HG03565 (cell line): ENCODE data around the gene ADIRF.
"Not testable (repeated sequence)": the region's sequence is repeated elsewhere in the genome, so short reads cannot be mapped to it uniquely, and the experiment has no call there.

Experiments used
- ATAC-seq: cut with Tn5 transposase; IDR thresholded peaks from one replicate; pipeline ENCODE4 v1.9.1; 2021; ENCODE audit warnings: mild to moderate bottlenecking, moderate library complexity; ENCODE audit not compliant: unreplicated experiment

Gene ADIRF

GRCh38 chr10:87019504-87019903, 51.2 kb downstream of the ADIRF start:
- not testable (repeated sequence) for ATAC-seq

- not testable (repeated sequence) for ATAC-seq
Observed at GRCh38 chr10:87020056-87020455, 51.8 kb downstream of the ADIRF start, which contains the start of gene FAM25A. Gene FAM25A, plus strand, starts transcription at chr10:87020294. Its CDS starts 31 bp downstream, at chr10:87020325.
